Smooth muscle cell (in vitro differentiated cells): Measurements from ENCODE around the gene GATA2. TPM values are rescaled to one million over a fixed set of nuclear protein-coding genes. Genes with fewer than 3 reads are reported as not detected.

Source experiments
- DNase-seq: peaks from one replicate; lab custom pipeline; 2025; ENCODE audit not compliant: unreplicated experiment; lab: John Stamatoyannopoulos, UW
- H2AFZ ChIP-seq: fragments of 200-600 bp; sonication (generic); 2 replicates; pipeline ENCODE4 v1.6.0; 2016; ENCODE audit warnings: antibody characterized with exemption, low read depth, mild to moderate bottlenecking
- H3F3A ChIP-seq: fragments of 200-600 bp; sonication (generic); 2 replicates; pipeline ENCODE4 v1.6.0; 2017; ENCODE audit warnings: antibody characterized with exemption, low read depth
- H3K27ac ChIP-seq: fragments of 200-600 bp; sonication (generic); 2 replicates; pipeline ENCODE4 v1.5.1; 2016; ENCODE audit warnings: low read depth, mild to moderate bottlenecking
- H3K27me3 ChIP-seq: fragments of 200-600 bp; sonication (generic); 2 replicates; pipeline ENCODE4 v1.6.1; 2016; ENCODE audit warnings: low read depth, mild to moderate bottlenecking
- H3K36me3 ChIP-seq: fragments of 200-600 bp; sonication (generic); 2 replicates; pipeline ENCODE4 v1.5.1; 2016; ENCODE audit warnings: low read depth
- H3K4me1 ChIP-seq: fragments of 200-600 bp; sonication (generic); 2 replicates; pipeline ENCODE4 v1.5.1; 2016; ENCODE audit warnings: low read depth
- H3K4me2 ChIP-seq: fragments of 200-600 bp; sonication (generic); 2 replicates; pipeline ENCODE4 v1.6.0; 2016; ENCODE audit warnings: mild to moderate bottlenecking
- H3K4me3 ChIP-seq: fragments of 200-600 bp; sonication (generic); 2 replicates; pipeline ENCODE4 v1.5.1; 2016; ENCODE audit warnings: mild to moderate bottlenecking
- H3K79me2 ChIP-seq: fragments of 200-600 bp; sonication (generic); 2 replicates; pipeline ENCODE4 v1.6.0; 2016; ENCODE audit warnings: low read depth, mild to moderate bottlenecking
- H3K9ac ChIP-seq: fragments of 200-600 bp; sonication (generic); 2 replicates; pipeline ENCODE4 v1.6.0; 2016; ENCODE audit warnings: low read depth
- H3K9me3 ChIP-seq: fragments of 200-600 bp; sonication (generic); replicated peaks from 2 replicates; pipeline ENCODE4 v1.5.1; 2016; ENCODE audit warnings: low read depth
- H4K20me1 ChIP-seq: fragments of 200-600 bp; sonication (generic); 2 replicates; pipeline ENCODE4 v1.6.0; 2016; ENCODE audit warnings: low read depth
- WGBS: methylation state at CpG from one replicate; pipeline ENCODE4 v1.1.7; 2016; ENCODE audit warnings: low lambda C conversion rate; 5-methylcytosine and 5-hydroxymethylcytosine counted together
- polyA plus RNA-seq: library from polyadenylated mRNA; unstranded; fragments of >200 nt; fragmentation: Nextera tagmentation; extraction: Ambion mirVana; gene quantifications from 2 replicates; pipeline ENCODE4 v1.2.1, GENCODE V29; 2016
- total RNA-seq: library from RNA; depleted of rRNA; stranded (reverse); fragments of >200 nt; gene quantifications from 2 replicates; pipeline ENCODE4 v1.2.3, GENCODE V29; 2014
- TF ChIP-seq, protein P1 (sequence below): fragments of 200-600 bp; sonication (generic); IDR thresholded peaks from 2 replicates; pipeline ENCODE4 v1.5.1; 2017; ENCODE audit warnings: borderline replicate concordance, mild to moderate bottlenecking, antibody characterized with exemption; ENCODE audit not compliant: insufficient read depth, poor library complexity, severe bottlenecking

The GATA2 gene
- total and polyA plus RNA-seq, 2 experiments from 2014 or later = 5.8 to 6.8 TPM

- Histone ChIP-seq H3K4me2 (peak overlapping the region; percentile 97), H4K20me1 (peaks cover 34% of the 10 kb centered on the region), H3K4me1 (peaks cover 69% of the 10 kb centered on the region), H3K27me3 (peaks cover 30% of the 10 kb centered on the region), H3K79me2 (peaks cover 9% of the 10 kb centered on the region), H3K36me3 (no peaks in the 10 kb centered on the region), H3K9me3 (no peaks in the 10 kb centered on the region), H3K9ac (peak overlapping the region; percentile 27), H3F3A (peaks cover 12% of the 10 kb centered on the region), H3K27ac (no peak overlapping the region), H2AFZ (peak overlapping the region; percentile 70), H3K4me3 (peak overlapping the region; percentile 79)
- WGBS = 1% methylated on average over 12 of the region's 18 CpGs
- no peak for DNase-seq
- TF ChIP-seq, protein P1, sequence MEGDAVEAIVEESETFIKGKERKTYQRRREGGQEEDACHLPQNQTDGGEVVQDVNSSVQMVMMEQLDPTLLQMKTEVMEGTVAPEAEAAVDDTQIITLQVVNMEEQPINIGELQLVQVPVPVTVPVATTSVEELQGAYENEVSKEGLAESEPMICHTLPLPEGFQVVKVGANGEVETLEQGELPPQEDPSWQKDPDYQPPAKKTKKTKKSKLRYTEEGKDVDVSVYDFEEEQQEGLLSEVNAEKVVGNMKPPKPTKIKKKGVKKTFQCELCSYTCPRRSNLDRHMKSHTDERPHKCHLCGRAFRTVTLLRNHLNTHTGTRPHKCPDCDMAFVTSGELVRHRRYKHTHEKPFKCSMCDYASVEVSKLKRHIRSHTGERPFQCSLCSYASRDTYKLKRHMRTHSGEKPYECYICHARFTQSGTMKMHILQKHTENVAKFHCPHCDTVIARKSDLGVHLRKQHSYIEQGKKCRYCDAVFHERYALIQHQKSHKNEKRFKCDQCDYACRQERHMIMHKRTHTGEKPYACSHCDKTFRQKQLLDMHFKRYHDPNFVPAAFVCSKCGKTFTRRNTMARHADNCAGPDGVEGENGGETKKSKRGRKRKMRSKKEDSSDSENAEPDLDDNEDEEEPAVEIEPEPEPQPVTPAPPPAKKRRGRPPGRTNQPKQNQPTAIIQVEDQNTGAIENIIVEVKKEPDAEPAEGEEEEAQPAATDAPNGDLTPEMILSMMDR = no peak
These were observed 5.5 kb downstream of the GATA2 start for GRCh38 chr3:128487538-128487812.

- Histone ChIP-seq H3F3A (peaks cover 14% of the 10 kb centered on the region), H3K27me3 (peaks cover 25% of the 10 kb centered on the region), H3K36me3 (no peaks in the 10 kb centered on the region), H4K20me1 (peaks cover 29% of the 10 kb centered on the region), H2AFZ (peak overlapping the region; percentile 70), H3K9me3 (no peaks in the 10 kb centered on the region), H3K27ac (no peak overlapping the region), H3K9ac (peak overlapping the region; percentile 27), H3K4me2 (peak overlapping the region; percentile 97), H3K79me2 (peaks cover 9% of the 10 kb centered on the region), H3K4me3 (peak overlapping the region; percentile 79), H3K4me1 (peaks cover 69% of the 10 kb centered on the region)
- DNase-seq = no peak
- WGBS = 2% methylated on average over 71 of the region's 75 CpGs
- TF ChIP-seq, protein P1 = no peak
These were observed 6.1 kb downstream of the GATA2 start for GRCh38 chr3:128486681-128487537.

GRCh38 chr3:128486205-128486628, 6.8 kb downstream of the GATA2 start:
- H3K27me3 ChIP-seq = peaks cover 18% of the 10 kb centered on the region
- no peak overlapping the region for H3K9ac ChIP-seq
- no peak overlapping the region for H2AFZ ChIP-seq
- DNase-seq = no peak
- TF ChIP-seq, protein P1 = no peak
- H3K79me2 ChIP-seq = peaks cover 9% of the 10 kb centered on the region
- no peak overlapping the region for H3K27ac ChIP-seq
- H3K4me2 ChIP-seq = peak overlapping the region; percentile 97
- no peaks in the 10 kb centered on the region for H3K36me3 ChIP-seq
- peaks cover 22% of the 10 kb centered on the region for H4K20me1 ChIP-seq
- H3F3A ChIP-seq = peaks cover 14% of the 10 kb centered on the region
- peak overlapping the region; percentile 79 for H3K4me3 ChIP-seq
- H3K9me3 ChIP-seq = no peaks in the 10 kb centered on the region
- peaks cover 76% of the 10 kb centered on the region for H3K4me1 ChIP-seq
- WGBS = 30% methylated on average over 12 of the region's 14 CpGs
